Lung (tissue), 12 donors: ENCODE results near the gene CCL23. TPM values are rescaled to one million over a fixed set of nuclear protein-coding genes. Genes with fewer than 3 reads are reported as not detected.

Source experiments
- ATAC-seq: fragments of 200-7000 bp; cut with Tn5 transposase; one replicate; pipeline ENCODE4 v1.9.1; 2020; ENCODE audit warnings: moderate number of reproducible peaks; ENCODE audit not compliant: insufficient read depth, low FRiP score
- DNase-seq, 3 donors: peaks; one replicate each; pipeline ENCODE4 v3.0.0-alpha.2; 2013 to 2017
- H3K27ac ChIP-seq, 2 donors: one replicate each; pipeline ENCODE4 v1.5.1; 2013; ENCODE audit warnings: mild to moderate bottlenecking in 2 of 2, moderate library complexity in 2 of 2, control low read depth in 1 of 2, inconsistent platforms in 1 of 2, low read depth in 1 of 2, low read length in 1 of 2
- H3K27me3 ChIP-seq, 3 donors: one replicate each; pipeline ENCODE4 v1.5.1; 2013; ENCODE audit warnings: low read length in 2 of 3; ENCODE audit not compliant: control insufficient read depth in 3 of 3, insufficient read depth in 3 of 3
- H3K36me3 ChIP-seq, 4 donors: one replicate each; pipeline ENCODE4 v1.5.1; 2013; ENCODE audit warnings: low read length in 4 of 4, mild to moderate bottlenecking in 1 of 4, moderate library complexity in 1 of 4; ENCODE audit not compliant: control insufficient read depth in 4 of 4, insufficient read depth in 4 of 4
- H3K4me1 ChIP-seq, 5 donors: one replicate each; pipeline ENCODE4 v1.5.1; 2013; ENCODE audit warnings: low read length in 5 of 5, mild to moderate bottlenecking in 2 of 5, moderate library complexity in 1 of 5; ENCODE audit not compliant: control insufficient read depth in 5 of 5, insufficient read depth in 5 of 5
- H3K4me3 ChIP-seq: one replicate; pipeline ENCODE4 v1.5.1; 2013; ENCODE audit warnings: mild to moderate bottlenecking, control low read depth, moderate library complexity
- H3K9ac ChIP-seq, 2 donors: one replicate each; pipeline ENCODE4 v1.5.1; 2013; ENCODE audit warnings: low read length in 2 of 2, control low read depth in 1 of 2; ENCODE audit not compliant: insufficient read depth in 1 of 2
- H3K9me3 ChIP-seq, 4 donors: one replicate each; pipeline ENCODE4 v1.5.1; 2013; ENCODE audit warnings: low read length in 3 of 4, mild to moderate bottlenecking in 1 of 4, moderate library complexity in 1 of 4; ENCODE audit not compliant: control insufficient read depth in 4 of 4, insufficient read depth in 3 of 4
- CTCF ChIP-seq: IDR thresholded peaks from 2 replicates; pipeline ENCODE4 v1.5.1; 2012; ENCODE audit warnings: mild to moderate bottlenecking; ENCODE audit errors: control extremely low read depth, extremely low read depth
- WGBS, 2 donors: extraction: QIAGEN DNeasy Blood & Tissue Kit; methylation state at CpG; one replicate each; pipeline ENCODE4 v1.1.7; 2013; 5-methylcytosine and 5-hydroxymethylcytosine counted together
- polyA plus RNA-seq, 2 donors: library from polyadenylated mRNA; stranded (reverse); fragments of 200-250 nt; gene quantifications; one replicate each; pipeline ENCODE4 v1.2.1, GENCODE V29; 2013
- total RNA-seq, 2 donors: library from RNA; depleted of rRNA in 1 of 2; stranded (reverse); fragments of >200 nt in 1 of 2; gene quantifications; one replicate each; pipeline ENCODE4 v1.2.1, GENCODE V29; 2014 to 2021
- donor health status: control.
- donor health status: control.
- donor health status: Bipolar disorder and iron deficiency.
- donor health status: healthy.
- donor health status: DM: yes; HTN: yes; CAD: no.

CCL23 gene
- total and polyA plus RNA-seq, 4 donors, result 5.1 to 34.4 (median 7.2) TPM; not detected in 1

- no peaks in the 10 kb centered on the region for H3K36me3 ChIP-seq
- no peak for DNase-seq
- H3K9me3 ChIP-seq, result peaks cover 0 to 11% (median 2%) of the 10 kb centered on the region in 4 donors
- H3K27me3 ChIP-seq, result no peaks in the 10 kb centered on the region
- ATAC-seq, result no peak
- H3K4me1 ChIP-seq, result peaks cover 0 to 6% (median 0%) of the 10 kb centered on the region in 5 donors
- no peak overlapping the region for H3K27ac ChIP-seq
- no peak for TF ChIP-seq CTCF
- WGBS, 2 donors, result 78 to 88% methylated on average over 5 of the region's 5 CpGs
- no peak overlapping the region for H3K9ac ChIP-seq
- H3K4me3 ChIP-seq, result no peak overlapping the region
Measured at GRCh38 chr17:36014946-36015345, 2.8 kb downstream of the CCL23 start.

DNA sequence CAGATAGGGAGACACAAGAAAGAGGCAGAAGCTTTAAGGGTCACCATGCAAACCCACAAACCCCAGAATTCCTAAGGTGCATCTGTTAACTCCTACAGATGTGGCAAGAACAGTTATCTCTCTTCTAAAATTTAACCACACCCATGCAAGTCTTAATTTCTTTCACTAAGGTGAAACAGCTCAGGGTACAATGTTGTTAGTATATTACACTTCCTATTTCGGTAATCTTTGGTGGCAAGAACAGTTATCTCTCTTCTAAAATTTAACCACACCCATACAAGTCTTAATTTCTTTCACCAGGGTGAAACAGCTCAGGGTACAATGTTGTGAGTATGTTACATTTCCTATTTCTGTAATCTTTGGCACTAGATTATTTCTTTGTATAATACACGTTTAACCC is 6.6 kb downstream of the CCL23 start:
- no peak for TF ChIP-seq CTCF
- ATAC-seq (no peak), DNase-seq (no peak)
- Histone ChIP-seq H3K9me3 (peaks cover 0 to 14% (median 4%) of the 10 kb centered on the region in 4 donors), H3K4me3 (no peak overlapping the region), H3K27me3 (no peaks in the 10 kb centered on the region), H3K9ac (no peak overlapping the region), H3K36me3 (no peaks in the 10 kb centered on the region), H3K4me1 (no peaks in the 10 kb centered on the region), H3K27ac (no peak overlapping the region)
- WGBS, 2 donors, result 71 to 81% methylated on average over 2 of the region's 2 CpGs

DNA sequence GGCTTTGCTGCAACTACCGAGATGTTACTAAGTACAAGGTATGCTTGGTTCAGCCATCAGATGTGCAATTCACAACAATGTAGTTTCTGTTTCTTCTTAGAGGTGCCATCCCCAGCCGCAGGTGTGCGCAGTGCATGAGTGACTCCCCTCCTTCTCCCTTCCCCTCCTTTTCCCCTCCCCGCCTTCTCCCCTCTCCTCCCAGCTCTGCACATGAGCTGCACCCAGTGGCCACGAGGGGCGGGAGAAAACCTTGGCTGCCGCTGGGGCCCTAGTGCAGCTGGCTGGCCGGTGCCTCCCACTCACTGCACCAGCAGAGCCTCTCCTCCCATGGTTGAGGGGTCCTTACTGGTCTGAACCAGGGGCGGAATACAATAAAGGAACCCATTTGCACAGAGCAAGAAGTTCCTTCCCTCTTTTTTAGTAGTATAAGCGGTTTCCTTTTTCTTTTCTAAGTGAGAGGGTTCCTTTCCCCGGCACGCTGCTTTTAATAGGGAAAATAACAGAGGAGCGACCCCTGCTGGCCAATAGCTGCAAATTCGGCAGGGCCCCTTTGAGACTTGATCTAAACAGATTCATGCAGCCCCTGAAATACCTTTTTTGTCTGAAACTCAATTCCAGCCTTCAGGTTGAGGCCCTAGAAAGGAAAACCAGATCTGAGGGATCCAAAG is 8.6 kb downstream of the CCL23 start:
- Histone ChIP-seq H3K27me3 (no peaks in the 10 kb centered on the region), H3K4me1 (no peaks in the 10 kb centered on the region), H3K4me3 (no peak overlapping the region), H3K36me3 (no peaks in the 10 kb centered on the region), H3K27ac (no peak overlapping the region), H3K9ac (no peak overlapping the region), H3K9me3 (peaks cover 0 to 14% (median 4%) of the 10 kb centered on the region in 4 donors)
- TF ChIP-seq CTCF, result no peak
- WGBS, 2 donors, result 88% methylated on average over 14 of the region's 14 CpGs
- DNase-seq, result no peak
- no peak for ATAC-seq
